Inferior parietal cortex (tissue), 1 donor: ENCODE data around the gene KLF11.
"Not testable (repeated sequence)": the region's sequence is repeated elsewhere in the genome, so short reads cannot be mapped to it uniquely, and the experiment has no call there.

Experiments
- DNase-seq: peaks from one replicate; pipeline ENCODE4 v3.0.0-alpha.2; 2016; ENCODE audit errors: extremely low spot score

KLF11 gene

GRCh38 chr2:10022966-10023662, 20.2 kb upstream of the KLF11 start:
- DNase-seq: no peak

- DNase-seq: no peak
Observed at GRCh38 chr2:10026940-10027569, 16.3 kb upstream of the KLF11 start.

DNA sequence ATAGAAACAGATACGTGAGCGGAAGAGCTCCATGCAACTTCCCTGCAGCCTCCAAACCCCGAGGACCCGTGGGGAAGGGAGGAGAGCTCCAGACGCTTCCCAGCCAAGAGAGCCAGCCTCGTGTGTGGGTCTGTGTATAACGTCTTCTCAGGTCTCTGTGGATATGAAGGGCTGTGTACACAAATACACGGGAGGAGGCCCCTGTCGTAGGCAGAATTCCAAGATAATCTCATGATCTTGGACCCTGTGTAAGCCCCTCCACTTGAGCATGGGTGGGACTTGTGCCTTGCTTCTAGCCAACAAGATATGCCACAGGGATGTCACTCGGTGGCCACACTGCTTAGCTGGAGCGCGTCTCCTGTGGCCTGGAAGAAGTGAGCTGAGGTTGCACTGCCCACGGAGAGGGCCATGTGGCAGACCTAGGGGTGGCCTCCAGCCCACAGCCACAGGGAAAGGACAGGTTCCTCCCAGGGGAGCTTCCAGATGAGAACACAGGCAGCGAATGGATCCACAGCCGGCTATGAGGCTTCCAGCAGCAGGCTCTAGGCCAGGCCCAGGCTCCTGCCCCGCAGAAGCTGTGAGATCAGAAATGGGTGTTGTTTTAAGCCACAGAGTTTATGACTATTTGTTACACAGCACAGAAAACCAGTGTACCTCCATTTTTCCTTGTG, 15.6 kb upstream of the KLF11 start:
- no peak for DNase-seq

DNA sequence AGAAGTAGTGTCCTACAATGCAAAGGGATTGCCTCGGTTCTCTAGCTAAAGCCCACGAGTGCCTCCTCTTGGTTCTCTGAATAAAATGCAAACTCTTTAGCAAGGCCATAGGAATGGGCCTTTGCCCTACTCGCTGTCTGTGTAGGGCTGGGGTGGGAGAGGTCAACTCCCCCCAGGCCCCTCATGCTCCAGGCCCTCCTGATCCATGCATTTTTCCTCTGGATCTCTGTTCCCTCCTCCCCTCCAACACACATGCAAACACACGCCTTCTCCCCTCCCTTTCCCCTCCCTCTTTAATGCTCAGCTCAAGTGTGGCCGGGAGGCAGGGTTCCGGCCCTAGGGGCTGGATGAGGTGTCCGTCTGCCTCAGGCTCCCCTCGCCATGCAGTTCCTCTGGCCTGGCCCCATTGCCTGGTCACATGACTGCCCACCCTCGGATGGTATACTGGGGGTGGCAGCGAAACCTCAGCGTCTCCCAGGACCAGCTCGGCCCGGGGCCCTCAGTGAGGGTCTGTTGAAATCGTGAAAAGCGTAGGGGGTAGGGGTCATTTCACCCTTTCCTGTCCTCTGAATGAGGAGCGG, 14.9 kb upstream of the KLF11 start:
- DNase-seq: no peak

GRCh38 chr2:10028988-10029874, 14.1 kb upstream of the KLF11 start:
- no peak for DNase-seq

- DNase-seq: no peak
Observed at GRCh38 chr2:10029875-10030223, 13.5 kb upstream of the KLF11 start.

- DNase-seq: no peak
Observed at GRCh38 chr2:10030311-10030736, 13.0 kb upstream of the KLF11 start.

DNA sequence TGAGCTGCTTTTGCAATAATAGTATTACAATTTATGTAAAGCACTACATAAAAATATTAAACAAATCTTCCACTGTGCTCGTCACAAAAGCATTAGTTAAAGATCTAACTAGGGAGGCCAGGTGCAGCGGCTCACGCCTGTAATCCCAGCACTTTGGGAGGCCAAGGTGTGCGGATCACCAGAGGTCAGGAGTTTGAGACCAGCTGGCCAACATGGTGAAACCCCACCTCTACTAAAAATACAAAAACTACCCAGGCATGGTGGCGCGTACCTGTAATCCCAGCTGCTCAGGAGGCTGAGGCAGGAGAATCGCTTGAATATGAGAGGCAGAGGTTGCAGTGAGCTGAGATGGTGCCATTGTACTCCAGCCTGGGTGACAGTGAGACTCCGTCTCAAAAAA, 12.6 kb upstream of the KLF11 start:
- not testable (repeated sequence) for DNase-seq

- no peak for DNase-seq
Observed at GRCh38 chr2:10031886-10032745, 11.2 kb upstream of the KLF11 start.

GRCh38 chr2:10032746-10033105, 10.6 kb upstream of the KLF11 start:
- DNase-seq: no peak

DNA sequence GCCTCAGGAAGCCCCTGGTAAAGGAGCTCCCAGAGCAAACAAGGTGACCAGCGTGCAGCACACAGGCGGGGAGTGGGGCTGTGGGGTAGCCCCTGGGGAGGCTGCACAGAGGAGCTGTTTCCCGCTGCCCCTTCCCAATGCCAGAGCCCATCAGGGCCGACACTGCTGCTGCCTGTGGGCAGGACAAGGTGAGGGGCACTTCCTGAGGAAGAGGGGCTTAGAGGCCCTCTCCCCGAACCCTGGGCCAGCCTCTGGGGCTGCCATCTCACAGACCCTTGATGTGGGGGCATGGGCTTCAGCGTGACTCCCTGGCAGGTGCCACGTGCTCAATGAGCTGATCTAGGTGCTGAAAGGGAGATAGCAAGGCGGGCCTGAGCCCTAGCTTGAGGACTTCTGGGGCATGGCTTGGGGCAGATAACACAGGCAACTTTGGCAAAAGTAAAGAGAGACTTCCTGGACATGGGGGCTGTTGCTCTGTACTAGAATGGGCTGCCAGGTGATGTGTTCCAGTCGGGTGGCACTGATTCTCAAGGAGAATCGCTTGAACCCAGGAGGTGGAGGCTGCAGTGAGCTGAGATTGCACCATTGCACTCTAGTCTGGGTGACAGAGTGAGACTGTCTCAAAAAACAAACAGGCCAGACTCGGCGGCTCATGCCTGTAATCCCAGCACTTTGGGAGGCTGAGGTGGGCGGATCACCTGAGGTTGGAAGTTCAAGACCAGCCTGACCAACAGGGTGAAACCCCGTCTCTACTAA, 9.9 kb upstream of the KLF11 start:
- DNase-seq: no peak

DNA sequence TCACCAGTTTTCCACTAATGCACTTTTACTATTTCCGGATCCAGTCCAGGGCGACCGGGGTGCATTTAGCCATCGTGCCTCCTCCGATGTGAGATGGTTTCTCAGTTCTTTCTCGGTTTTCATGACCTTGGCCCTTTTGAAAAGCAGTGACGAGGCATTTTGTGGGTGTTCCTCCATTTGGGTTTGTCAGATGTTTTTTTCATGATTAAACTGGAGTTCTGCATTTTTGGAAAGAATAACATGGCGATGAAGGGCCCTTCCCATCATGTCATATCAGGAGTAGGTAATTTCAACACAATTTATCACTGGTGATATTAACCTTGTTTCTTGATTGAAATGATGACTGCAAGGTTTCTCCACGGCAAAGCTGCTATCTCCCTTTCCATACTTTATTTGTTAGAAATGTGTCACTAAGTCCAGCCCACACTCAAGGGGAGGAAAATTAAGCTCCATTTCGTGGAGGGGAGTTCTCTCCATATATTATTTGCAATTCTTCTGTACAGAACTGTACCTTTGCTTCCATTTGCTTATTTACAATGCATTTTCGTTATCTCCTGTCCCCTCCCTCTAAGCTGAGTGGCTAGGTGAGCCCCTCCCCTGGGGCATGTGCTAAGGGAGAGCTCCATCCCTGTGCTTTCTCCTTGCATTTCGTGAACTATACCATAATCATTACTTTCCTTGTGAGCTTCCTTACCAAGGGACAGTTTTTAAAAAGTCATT, 8.9 kb upstream of the KLF11 start:
- no peak for DNase-seq

DNA sequence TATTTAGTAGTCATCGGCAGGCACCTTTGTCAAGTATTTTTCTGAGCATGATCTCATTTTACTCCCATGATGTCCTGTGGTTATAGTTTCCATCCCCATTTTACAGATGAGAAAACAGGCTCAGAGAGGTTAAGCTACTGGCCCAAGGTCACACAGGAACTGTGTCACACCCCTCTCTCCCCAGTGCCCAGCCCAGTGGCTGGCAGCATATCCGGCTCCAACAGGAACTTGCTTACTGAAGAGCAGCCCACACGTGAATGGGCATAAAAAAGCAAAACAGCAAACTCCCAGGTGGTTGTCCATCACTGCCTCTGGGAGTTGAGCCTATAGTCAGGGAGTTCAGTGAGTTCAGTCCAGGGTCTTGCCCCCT, 8.3 kb upstream of the KLF11 start:
- no peak for DNase-seq

DNA sequence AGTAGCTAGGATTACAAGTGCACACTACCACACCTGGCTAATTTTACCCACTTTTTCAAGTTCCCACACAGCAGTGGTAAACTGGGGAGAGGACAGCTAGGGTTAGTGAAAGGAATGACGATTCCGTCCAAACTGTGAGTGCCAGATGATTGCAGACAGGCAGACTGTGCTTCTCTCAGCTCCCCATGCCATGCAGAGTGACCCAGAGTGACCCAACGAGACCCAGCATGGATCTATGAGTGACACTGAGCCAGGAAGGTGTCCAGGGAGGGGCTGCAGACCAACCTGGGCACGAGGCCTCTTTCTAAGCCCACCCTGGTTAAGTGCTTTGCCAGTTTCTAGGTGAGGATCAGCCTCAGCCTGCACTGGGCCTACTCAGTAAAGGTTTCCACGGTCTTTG, 7.7 kb upstream of the KLF11 start:
- no peak for DNase-seq

GRCh38 chr2:10036095-10036884, 7.1 kb upstream of the KLF11 start:
- peak; percentile 70 for DNase-seq

- no peak for DNase-seq
Observed at GRCh38 chr2:10038123-10038522, 5.2 kb upstream of the KLF11 start.

- no peak for DNase-seq
Observed at GRCh38 chr2:10038716-10039115, 4.6 kb upstream of the KLF11 start.

GRCh38 chr2:10039658-10040410, 3.5 kb upstream of the KLF11 start:
- DNase-seq: no peak
